ENCODE measurements around the gene CYP2C19.
"Not testable (repeated sequence)": the region's sequence is repeated elsewhere in the genome, so short reads cannot be mapped to it uniquely, and the experiment has no call there.

Gene CYP2C19

DNA sequence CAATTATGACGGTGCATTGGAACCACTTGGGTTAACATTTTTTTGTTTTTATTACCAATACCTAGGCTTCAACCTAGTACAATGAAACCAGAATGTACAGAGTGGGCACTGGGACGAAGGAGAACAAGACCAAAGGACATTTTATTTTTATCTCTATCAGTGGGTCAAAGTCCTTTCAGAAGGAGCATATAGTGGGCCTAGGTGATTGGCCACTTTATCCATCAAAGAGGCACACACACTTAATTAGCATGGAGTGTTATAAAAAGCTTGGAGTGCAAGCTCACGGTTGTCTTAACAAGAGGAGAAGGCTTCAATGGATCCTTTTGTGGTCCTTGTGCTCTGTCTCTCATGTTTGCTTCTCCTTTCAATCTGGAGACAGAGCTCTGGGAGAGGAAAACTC lies at the start of gene CYP2C19:
TSS of gene CYP2C19 (plus strand) at position 289 of the 400 bp plus-strand sequence. CDS start at position 314, 25 bp downstream.
- Mint-ChIP-seq H3K9me3 (peaks cover 7% of the 10 kb centered on the region), H3K4me1 (ENCODE audit: low read depth) (no peaks in the 10 kb centered on the region), H3K27ac (no peak within 1 kb of the TSS), H3K36me3 (ENCODE audit: low read depth) (no peaks in the 10 kb centered on the region), H3K27me3 (ENCODE audit: low read depth) (no peaks in the 10 kb centered on the region), H3K4me3 (no peak within 1 kb of the TSS)

DNA sequence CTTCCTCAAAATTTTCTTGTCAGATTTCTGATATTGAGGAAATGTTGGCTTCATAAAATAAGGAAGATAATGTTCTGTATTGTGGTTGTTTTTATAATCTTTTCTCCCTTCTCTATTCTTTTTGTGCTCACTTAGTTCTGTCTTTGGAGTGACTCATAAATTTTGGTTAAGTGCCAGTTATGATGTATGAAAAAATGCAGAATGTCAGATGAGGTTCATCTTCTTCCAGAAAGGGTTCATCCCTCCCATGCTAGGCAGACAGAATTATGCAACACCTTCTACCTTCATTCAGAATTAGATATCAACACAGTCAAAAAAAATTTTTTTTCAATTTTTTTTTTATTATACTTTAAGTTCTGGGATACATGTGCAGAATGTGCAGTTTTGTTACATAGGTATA lies 36.6 kb upstream of the CYP2C19 start:
- H3K36me3 Mint-ChIP-seq (ENCODE audit: low read depth): no peaks in the 10 kb centered on the region
- no peaks in the 10 kb centered on the region for H3K4me1 Mint-ChIP-seq (ENCODE audit: low read depth)
- no peak overlapping the region for H3K27ac Mint-ChIP-seq
- no peak overlapping the region for H3K4me3 Mint-ChIP-seq
- H3K9me3 Mint-ChIP-seq: no peaks in the 10 kb centered on the region
- no peaks in the 10 kb centered on the region for H3K27me3 Mint-ChIP-seq (ENCODE audit: low read depth)

- Mint-ChIP-seq H3K4me1 (ENCODE audit: low read depth) (no peaks in the 10 kb centered on the region), H3K36me3 (ENCODE audit: low read depth) (no peaks in the 10 kb centered on the region), H3K9me3 (no peaks in the 10 kb centered on the region), H3K27ac (no peak overlapping the region), H3K27me3 (ENCODE audit: low read depth) (no peaks in the 10 kb centered on the region), H3K4me3 (no peak overlapping the region)
These were observed 27.3 kb upstream of the CYP2C19 start for GRCh38 chr10:94735197-94735596.

DNA sequence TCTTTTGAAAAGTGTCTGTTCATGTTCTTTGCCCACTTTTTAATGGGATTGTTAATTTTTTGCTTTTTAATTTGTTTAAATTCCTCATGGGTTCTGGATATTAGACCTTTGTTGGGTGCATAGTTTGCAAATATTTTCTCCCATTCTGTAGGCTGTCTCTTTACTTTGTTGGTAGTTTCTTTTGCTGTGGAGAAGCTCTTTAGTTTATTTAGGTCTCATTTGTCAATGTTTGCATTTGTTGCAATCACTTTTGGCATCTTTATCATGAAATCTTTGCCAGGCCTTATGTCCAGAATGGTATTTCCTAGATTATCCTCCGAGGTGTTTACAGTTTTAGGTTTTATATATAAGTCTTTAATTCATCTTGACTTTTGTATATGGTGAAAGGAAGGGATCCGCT lies 23.9 kb upstream of the CYP2C19 start:
- no peaks in the 10 kb centered on the region for H3K4me1 Mint-ChIP-seq (ENCODE audit: low read depth)
- no peak overlapping the region for H3K4me3 Mint-ChIP-seq
- peaks cover 11% of the 10 kb centered on the region for H3K9me3 Mint-ChIP-seq
- no peaks in the 10 kb centered on the region for H3K36me3 Mint-ChIP-seq (ENCODE audit: low read depth)
- H3K27me3 Mint-ChIP-seq (ENCODE audit: low read depth): no peaks in the 10 kb centered on the region
- H3K27ac Mint-ChIP-seq: no peak overlapping the region

GRCh38 chr10:94747137-94747536 lies 15.3 kb upstream of the CYP2C19 start:
- Mint-ChIP-seq H3K4me1 (ENCODE audit: low read depth) (no peaks in the 10 kb centered on the region), H3K27me3 (ENCODE audit: low read depth) (no peaks in the 10 kb centered on the region), H3K36me3 (ENCODE audit: low read depth) (no peaks in the 10 kb centered on the region), H3K27ac (no peak overlapping the region), H3K4me3 (no peak overlapping the region), H3K9me3 (peaks cover 12% of the 10 kb centered on the region)

GRCh38 chr10:94747838-94748237 lies 14.6 kb upstream of the CYP2C19 start:
- no peak overlapping the region for H3K4me3 Mint-ChIP-seq
- no peaks in the 10 kb centered on the region for H3K36me3 Mint-ChIP-seq (ENCODE audit: low read depth)
- H3K9me3 Mint-ChIP-seq: peaks cover 10% of the 10 kb centered on the region
- H3K4me1 Mint-ChIP-seq (ENCODE audit: low read depth): no peaks in the 10 kb centered on the region
- no peaks in the 10 kb centered on the region for H3K27me3 Mint-ChIP-seq (ENCODE audit: low read depth)
- no peak overlapping the region for H3K27ac Mint-ChIP-seq

DNA sequence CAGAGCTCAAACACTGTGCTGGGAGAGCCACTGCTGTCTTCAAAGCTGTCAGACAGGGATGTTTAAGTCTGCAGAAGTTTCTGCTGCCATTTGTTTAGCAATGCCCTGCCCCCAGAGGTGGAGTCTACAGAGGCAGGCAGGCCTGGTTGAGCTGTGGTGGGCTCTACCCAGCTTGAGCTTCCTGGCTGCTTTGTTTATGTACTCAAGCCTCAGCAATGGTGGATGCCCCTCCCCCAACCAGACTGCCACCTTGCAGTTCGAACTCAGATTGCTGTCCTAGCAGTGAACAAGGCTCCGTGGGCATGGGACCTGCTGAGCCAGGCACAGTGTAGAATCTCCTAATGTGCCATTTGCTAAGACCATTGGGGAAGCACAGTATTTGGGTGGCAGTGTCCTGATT lies 4.6 kb upstream of the CYP2C19 start:
- Mint-ChIP-seq H3K27me3 (ENCODE audit: low read depth) (no peaks in the 10 kb centered on the region), H3K27ac (no peak overlapping the region), H3K9me3 (no peaks in the 10 kb centered on the region), H3K4me3 (no peak overlapping the region), H3K4me1 (ENCODE audit: low read depth) (no peaks in the 10 kb centered on the region), H3K36me3 (ENCODE audit: low read depth) (no peaks in the 10 kb centered on the region)

DNA sequence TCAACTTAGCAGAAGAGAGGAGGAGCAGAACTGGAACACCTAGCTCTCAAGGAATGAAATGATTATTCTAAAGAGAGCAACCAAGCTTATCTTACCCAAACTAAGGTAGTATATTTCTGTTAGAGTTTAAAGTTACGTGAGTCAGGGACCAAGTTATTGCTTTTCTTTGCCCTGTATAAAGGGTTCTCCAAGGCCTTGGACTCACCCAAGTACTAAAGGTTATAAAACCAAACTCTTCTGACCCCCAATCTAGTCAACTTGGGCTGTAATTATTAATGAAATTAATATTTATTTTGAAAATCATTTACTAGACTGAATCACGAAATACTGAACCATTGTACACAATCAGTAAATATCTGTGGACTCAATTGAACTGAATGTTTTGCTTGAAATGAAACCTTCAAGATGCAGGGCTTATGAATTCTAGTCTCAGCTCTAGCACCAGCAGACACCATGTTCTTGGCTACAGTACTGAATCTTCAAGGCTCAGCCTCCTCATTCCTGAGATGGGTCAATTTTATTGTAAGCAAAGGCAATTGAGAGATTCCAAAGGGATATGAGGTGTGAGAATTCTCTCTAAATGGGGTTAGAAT lies 1.8 kb upstream of the CYP2C19 start:
- Mint-ChIP-seq H3K27me3 (ENCODE audit: low read depth) (no peaks in the 10 kb centered on the region), H3K36me3 (ENCODE audit: low read depth) (no peaks in the 10 kb centered on the region), H3K4me3 (no peak overlapping the region), H3K9me3 (peaks cover 7% of the 10 kb centered on the region), H3K4me1 (ENCODE audit: low read depth) (no peaks in the 10 kb centered on the region), H3K27ac (no peak overlapping the region)

- H3K4me3 Mint-ChIP-seq; H3K27ac Mint-ChIP-seq; H3K36me3 Mint-ChIP-seq (ENCODE audit: low read depth); H3K9me3 Mint-ChIP-seq; H3K27me3 Mint-ChIP-seq (ENCODE audit: low read depth); H3K4me1 Mint-ChIP-seq (ENCODE audit: low read depth): not testable (repeated sequence)
These were observed 12.9 kb downstream of the CYP2C19 start for GRCh38 chr10:94775425-94775824.

GRCh38 chr10:94777886-94778458 lies 15.5 kb downstream of the CYP2C19 start:
- Mint-ChIP-seq H3K27ac (no peak overlapping the region), H3K9me3 (no peaks in the 10 kb centered on the region), H3K27me3 (ENCODE audit: low read depth) (no peaks in the 10 kb centered on the region), H3K36me3 (ENCODE audit: low read depth) (no peaks in the 10 kb centered on the region), H3K4me3 (no peak overlapping the region), H3K4me1 (ENCODE audit: low read depth) (no peaks in the 10 kb centered on the region)

DNA sequence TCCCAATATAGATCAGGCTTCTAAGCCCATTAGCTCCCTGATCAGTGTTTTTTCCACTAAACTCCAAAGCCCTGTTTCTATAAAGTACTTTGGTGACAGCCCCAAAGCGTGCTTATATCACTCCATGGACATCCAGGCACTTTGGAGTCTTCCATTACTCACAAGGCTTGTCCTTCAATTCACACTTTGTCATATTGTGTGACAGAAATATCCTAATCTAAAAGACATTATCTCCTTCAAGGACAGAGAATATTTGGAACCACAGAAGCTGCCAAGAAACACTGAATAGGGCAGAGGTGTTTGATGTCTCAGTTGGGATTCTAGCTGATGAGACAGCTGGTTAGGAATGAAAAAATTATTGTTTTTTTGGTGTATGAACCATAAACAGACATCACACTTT lies 18.4 kb downstream of the CYP2C19 start:
- H3K36me3 Mint-ChIP-seq (ENCODE audit: low read depth): no peaks in the 10 kb centered on the region
- peaks cover under 1% of the 10 kb centered on the region for H3K9me3 Mint-ChIP-seq
- H3K4me3 Mint-ChIP-seq: no peak overlapping the region

DNA sequence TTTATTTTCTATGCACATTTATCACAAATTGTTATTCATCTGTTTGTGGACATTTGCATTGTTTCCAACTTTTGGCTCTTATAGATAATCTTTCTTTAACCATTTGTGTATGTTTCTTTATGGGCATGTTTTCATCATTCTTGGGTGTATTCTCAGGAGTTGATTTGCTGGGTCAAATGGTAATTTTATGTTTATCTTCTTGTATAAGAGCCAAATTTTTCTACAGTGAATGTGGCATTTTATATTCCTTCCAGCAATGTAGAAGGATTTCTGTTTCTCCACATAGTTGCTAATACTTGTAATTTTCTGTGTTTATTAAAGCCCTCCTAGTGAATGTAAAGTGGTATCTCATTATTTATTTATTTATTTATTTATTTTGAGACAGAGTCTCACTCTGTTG lies 21.8 kb downstream of the CYP2C19 start:
- Mint-ChIP-seq H3K27me3 (ENCODE audit: low read depth) (no peaks in the 10 kb centered on the region), H3K27ac (no peak overlapping the region), H3K9me3 (peaks cover 13% of the 10 kb centered on the region), H3K4me1 (ENCODE audit: low read depth) (no peaks in the 10 kb centered on the region), H3K36me3 (ENCODE audit: low read depth) (no peaks in the 10 kb centered on the region), H3K4me3 (no peak overlapping the region)

More for the DNA sequence above, 18.4 kb downstream of the CYP2C19 start:
- Mint-ChIP-seq H3K4me1 (ENCODE audit: low read depth) (no peaks in the 10 kb centered on the region), H3K27ac (no peak overlapping the region), H3K27me3 (ENCODE audit: low read depth) (no peaks in the 10 kb centered on the region)

DNA sequence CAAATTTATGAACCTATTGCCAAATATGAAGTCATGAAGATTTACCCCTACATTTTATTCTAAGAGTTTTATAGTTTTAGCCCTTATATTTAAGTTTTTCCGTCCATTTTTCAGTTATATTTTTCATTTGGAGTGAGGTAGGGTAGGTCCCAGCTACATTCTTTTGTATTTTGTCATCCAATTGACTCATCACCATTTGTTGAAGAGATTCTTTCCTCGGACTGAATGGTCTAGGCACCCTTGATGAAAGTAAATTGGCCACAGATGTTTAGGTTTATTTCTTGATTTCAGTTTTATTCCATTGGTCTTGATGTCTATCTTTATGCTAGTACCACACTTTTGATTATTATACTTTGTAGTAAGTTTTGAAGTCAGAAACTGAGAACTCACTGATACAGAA lies 22.7 kb downstream of the CYP2C19 start:
- Mint-ChIP-seq H3K9me3 (peaks cover 18% of the 10 kb centered on the region), H3K4me3 (no peak overlapping the region), H3K36me3 (ENCODE audit: low read depth) (no peaks in the 10 kb centered on the region), H3K27ac (no peak overlapping the region), H3K4me1 (ENCODE audit: low read depth) (no peaks in the 10 kb centered on the region), H3K27me3 (ENCODE audit: low read depth) (no peaks in the 10 kb centered on the region)

DNA sequence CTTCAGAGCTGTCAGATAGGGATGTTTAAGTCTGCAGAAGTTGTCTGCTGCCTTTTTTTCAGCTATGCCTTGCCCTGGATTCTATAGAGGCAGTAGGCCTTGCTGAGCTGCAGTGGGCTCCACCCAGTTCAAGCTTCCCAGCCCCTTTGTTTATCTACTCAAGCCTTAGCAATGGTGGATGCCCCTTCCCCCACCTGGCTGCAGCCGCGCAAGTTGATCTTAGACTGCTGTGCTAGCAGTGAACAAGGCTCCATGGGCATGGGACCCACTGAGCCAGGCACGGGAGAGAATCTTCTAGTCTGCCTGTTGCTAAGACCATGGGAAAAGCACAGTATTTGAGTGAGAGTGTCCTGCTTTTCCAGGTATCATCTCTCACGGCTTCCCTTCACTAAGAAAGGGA lies 38.1 kb downstream of the CYP2C19 start:
- H3K27me3 Mint-ChIP-seq (ENCODE audit: low read depth); H3K4me3 Mint-ChIP-seq; H3K4me1 Mint-ChIP-seq (ENCODE audit: low read depth); H3K36me3 Mint-ChIP-seq (ENCODE audit: low read depth); H3K27ac Mint-ChIP-seq: not testable (repeated sequence)
- H3K9me3 Mint-ChIP-seq: peaks cover 24% of the 10 kb centered on the region

DNA sequence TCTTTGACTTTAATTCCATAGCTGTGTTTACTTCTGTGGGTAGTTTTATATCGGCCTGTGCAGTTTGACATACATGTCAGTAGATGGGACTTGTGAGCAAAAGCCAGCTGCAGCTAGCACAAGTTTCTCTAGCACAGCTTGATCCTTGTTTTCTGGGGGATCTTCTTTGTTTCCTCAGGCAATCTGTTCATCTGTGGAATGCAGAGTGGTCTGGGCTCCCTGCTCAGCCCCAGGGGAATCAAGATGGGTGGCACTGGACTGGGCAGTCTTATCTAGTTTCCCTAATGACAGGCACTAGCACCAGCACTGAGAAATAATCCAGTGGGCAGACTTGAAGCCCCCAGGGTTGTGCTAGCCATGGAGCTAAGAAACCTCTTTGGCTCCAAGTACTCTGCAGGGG lies 40.8 kb downstream of the CYP2C19 start:
- H3K36me3 Mint-ChIP-seq (ENCODE audit: low read depth): no peaks in the 10 kb centered on the region
- H3K9me3 Mint-ChIP-seq: peaks cover 12% of the 10 kb centered on the region
- H3K4me1 Mint-ChIP-seq (ENCODE audit: low read depth): no peaks in the 10 kb centered on the region
- no peaks in the 10 kb centered on the region for H3K27me3 Mint-ChIP-seq (ENCODE audit: low read depth)
- H3K4me3 Mint-ChIP-seq: no peak overlapping the region
- no peak overlapping the region for H3K27ac Mint-ChIP-seq

GRCh38 chr10:94830025-94830424 lies 67.5 kb downstream of the CYP2C19 start:
- not testable (repeated sequence) for H3K4me3 Mint-ChIP-seq; H3K36me3 Mint-ChIP-seq (ENCODE audit: low read depth); H3K4me1 Mint-ChIP-seq (ENCODE audit: low read depth); H3K27me3 Mint-ChIP-seq (ENCODE audit: low read depth); H3K27ac Mint-ChIP-seq
- H3K9me3 Mint-ChIP-seq: peaks cover 18% of the 10 kb centered on the region

All from T-helper 1 cell treated with Interleukin-12 subunit alpha and Interleukin-12 subunit beta and Interleukin-4 antibody, amounts not matched to agents 30 μg/mL and 1 μg/mL, for 36 hours (primary cell).